Activated T-helper 1 cell treated with anti-CD3 and anti-CD28 coated beads, Interleukin-2, amount 50 U/mL, for 16 hours (primary cell): ENCODE results near the gene ARID5B.

Source experiments
- DNase-seq, 2 donors: peaks; one replicate each; pipeline ENCODE4 v3.0.0-alpha.2; 2020; ENCODE audit warnings: low read depth in 1 of 2, low spot score in 1 of 2

The ARID5B gene

GRCh38 chr10:62008196-62008595 lies 106.7 kb downstream of the ARID5B start:
- DNase-seq: no peak

- DNase-seq: no peak
These were observed 107.4 kb downstream of the ARID5B start for GRCh38 chr10:62008946-62009345.

- no peak for DNase-seq
These were observed 108.9 kb downstream of the ARID5B start for GRCh38 chr10:62010366-62010765.

- no peak for DNase-seq
These were observed 110.1 kb downstream of the ARID5B start for GRCh38 chr10:62011558-62011957.

DNA sequence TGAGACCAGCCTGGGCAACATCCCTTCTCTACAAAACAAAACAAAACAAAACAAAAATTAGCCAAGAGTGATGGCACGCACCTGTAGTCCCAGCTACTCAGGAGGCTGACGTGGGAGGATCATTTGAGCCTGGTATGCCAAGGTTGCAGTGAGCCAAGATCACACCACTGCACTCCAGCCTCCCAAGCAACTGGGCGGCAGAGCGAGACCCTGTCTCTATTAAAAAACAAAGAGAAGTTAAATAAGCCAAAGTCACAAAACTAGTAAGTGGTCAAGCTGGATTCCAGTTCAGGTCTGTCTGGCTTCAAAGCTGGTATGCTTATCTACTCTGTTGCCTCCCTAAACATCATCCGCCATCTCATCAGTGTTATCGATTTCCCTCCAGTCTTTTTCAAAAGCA lies 110.8 kb downstream of the ARID5B start:
- DNase-seq: no peak

DNA sequence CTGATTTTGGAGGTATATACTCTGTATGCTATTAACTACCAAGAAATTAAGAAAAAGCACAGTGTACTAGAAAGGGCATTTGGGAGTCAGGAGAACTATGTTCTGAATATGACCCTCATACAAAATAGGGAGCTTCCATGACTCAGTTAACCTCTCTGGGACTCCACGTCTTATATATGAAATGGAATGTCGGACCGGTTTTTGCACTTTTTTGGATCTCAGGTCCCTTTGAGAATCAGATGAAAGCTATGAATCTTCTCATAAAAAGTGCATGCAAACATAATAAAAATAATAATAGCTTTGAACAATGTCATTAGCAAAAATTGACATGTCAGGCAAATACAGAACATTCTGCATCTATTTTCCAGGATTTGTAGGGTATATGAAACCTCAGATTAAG lies 113.0 kb downstream of the ARID5B start:
- DNase-seq: no peak

DNA sequence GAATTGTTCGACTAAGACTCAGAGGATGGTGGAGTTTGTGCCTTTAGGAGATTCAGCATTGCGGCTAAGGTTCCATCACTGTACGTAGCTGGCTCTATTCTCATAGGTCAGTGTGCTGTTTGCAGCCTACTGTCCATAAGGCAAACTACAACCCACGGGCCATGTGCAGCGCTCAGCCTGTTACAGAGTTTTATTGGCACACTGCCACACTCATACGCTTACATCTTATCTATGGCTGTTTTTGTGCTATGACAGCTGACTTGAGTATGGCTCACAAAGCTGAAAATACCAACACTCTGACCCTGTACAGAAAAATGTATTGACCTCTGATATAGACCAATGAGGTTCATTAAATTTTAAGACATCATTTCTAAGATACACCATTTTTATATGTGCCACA lies 114.5 kb downstream of the ARID5B start:
- DNase-seq: no peak

DNA sequence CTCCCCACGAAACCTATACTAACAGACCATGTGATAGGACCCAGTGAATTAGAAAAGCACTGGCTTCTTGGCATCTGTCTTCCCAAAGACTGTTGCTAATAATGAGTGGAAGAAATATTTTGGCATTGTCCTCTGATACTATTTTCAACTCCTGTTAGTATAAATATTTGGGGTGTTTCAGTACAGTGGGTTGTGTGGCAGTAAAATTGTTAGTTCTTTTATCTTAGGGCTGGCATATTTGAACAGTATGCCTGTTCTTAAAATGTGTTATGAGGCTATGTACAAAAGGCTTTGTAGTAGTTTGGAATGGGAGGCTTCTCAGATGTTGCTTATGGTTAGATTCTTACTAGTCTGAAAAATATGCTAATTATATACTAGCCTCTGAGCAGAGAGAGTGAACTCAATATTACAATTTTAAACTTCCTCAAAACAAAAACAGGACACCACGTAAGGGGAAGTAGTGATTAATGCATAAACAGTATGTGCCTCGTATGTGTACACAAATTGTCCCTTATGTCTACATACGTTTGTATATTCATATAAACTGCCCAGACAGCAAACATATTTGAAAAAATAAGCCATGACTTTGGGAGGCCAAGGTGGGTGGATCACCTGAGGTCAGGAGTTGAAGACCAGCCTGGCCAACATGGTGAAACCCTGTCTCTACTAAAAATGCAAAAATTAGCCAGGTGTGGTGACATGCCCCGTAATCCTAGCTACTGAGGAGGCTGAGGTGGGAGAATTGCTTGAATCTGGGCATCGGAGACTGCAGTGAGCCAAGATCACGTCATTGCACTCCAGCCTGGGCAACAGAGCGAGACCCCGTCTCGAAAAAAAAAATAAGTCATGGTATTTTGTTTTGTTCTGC lies 115.4 kb downstream of the ARID5B start:
- no peak for DNase-seq

DNA sequence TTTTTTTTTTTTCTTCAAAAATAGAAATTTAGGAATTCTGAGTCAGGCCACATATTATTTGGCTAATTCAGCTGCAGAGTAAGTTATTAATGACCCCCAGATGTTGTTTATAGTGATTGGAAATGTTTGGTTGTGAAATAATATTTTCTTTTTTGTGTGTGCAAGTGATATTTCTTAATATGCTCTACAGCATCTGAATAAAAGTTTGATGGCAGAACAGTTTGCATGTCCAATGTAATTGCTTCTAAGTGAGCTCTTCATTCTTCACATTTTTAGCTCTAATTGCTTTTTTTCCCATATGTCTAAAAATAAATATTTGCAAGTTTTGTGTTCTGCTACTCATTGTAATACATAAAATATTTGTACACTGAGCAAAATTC lies 116.0 kb downstream of the ARID5B start:
- no peak for DNase-seq

- no peak for DNase-seq
These were observed 116.8 kb downstream of the ARID5B start for GRCh38 chr10:62018131-62018911.

DNA sequence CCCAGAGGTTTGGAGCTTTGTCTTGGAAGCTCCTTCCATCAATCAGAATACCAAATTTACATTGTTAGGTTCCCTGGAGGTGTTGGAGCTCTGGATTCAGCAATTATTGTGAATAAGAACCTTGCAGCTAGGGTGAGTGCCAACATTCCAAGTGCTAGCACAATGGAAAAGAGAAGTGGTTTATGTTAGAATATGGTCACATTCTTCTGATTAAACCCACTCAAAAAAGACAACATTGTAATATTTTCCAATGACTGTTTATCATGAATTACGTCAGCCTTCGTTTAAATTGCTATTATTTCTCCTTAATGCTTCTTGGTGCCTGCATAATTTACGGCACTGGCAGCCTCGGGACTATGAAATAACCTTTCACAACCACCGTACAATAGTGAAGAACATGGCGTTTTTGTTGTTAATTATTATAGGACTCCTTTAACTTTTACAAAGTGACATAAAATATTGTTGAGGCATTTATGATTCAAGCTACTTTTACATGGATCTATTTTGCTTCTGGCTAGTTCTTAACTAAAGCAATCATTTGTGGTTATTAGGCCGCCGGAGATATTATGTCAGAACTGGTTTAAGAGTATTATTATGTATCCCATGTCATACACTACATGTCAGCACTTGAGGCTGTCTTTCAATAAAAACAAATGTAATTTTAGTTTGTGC lies 117.7 kb downstream of the ARID5B start:
- no peak for DNase-seq

GRCh38 chr10:62019685-62020359 lies 118.3 kb downstream of the ARID5B start:
- no peak for DNase-seq

DNA sequence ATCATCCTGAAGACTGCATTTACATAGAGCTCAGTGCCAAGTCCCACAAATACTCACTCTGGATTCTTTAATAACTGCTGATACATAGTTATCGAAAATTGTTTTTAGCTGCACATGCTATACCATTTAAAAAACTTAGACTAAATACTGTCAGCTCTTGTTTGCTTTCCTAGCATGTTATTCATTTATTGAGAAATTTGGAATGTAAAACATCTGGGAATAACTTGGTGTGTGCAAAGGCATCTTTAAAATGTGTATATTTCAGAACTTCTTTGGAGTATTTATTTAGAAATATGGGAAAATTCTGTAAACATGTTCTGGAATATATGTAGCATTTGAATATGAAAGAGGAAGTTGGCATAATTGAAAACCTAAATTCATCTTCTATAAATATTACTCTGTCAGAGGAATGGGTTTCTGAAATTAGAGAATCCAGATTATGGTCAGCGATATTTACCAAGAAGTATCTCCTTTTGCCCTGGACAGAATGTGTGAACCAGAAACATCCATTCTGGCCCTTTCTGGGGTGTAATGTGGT lies 119.7 kb downstream of the ARID5B start:
- no peak for DNase-seq

- no peak for DNase-seq
These were observed 120.7 kb downstream of the ARID5B start for GRCh38 chr10:62021978-62022802.

DNA sequence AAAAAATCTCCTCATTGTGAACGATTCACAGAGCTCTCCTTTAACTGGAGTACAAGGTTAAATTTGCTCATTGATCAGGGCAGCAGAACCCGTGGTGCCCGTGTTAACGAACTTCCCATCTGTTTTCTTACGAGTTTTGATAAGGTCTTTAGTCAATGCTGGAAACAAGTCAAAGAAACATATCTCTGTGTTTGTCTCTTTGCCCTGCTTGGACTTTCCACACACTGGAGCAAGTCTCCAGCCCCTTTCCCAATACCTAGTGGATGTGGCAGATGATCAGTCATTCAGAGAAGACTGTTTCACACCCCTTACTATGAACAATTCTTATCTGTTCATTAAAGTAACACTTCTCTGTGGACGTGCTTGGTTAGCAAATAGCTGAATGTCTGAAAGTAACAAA lies 121.3 kb downstream of the ARID5B start:
- DNase-seq: no peak

DNA sequence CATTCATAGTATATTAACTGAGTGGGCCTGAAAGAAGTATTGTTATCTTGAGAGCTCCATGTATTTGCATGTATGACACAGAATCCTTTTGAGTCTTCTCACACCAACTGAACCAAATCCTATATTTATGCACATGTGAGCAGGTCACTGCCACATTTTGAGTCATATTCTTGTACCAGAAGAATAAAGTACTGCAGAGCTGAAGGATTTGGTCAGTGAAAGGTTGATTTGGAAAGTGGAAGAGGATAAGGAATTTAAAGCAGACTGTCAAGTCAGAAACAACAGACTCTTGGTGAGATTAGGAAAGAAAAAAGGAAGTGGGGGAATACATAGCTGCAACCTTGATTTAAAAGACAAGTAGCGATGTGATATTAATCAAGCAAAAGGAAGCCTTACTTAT lies 121.8 kb downstream of the ARID5B start:
- no peak for DNase-seq

DNA sequence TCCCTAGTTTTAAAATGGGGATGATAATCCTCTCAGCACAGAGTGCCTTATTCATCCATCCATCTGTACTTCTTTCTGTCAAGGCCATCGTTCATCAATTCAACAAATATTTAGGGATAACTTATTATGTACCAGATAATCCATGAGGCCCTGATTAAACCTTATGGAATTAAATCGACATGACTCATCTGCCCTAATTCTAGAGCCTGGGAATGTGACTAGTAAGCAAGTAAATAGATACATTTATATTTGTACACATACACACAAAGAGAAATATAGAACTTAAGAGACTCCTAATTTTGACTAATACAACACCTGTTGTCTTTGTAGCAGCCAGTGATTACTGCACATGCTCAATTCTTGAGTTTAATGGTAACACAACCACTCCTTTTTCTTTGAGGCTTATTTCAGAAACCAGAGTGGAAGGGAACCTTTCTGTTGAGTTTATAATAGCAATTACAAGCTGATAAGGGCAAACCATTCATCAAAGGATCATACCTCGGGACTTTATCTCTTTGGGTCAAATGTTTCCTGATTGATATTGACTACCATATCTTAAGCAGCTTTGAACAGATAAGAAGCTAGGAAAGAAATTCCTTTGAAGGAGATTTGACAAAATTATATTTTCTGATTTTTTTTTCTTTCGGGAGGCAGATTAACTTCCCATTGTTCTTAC lies 122.7 kb downstream of the ARID5B start:
- DNase-seq: no peak

DNA sequence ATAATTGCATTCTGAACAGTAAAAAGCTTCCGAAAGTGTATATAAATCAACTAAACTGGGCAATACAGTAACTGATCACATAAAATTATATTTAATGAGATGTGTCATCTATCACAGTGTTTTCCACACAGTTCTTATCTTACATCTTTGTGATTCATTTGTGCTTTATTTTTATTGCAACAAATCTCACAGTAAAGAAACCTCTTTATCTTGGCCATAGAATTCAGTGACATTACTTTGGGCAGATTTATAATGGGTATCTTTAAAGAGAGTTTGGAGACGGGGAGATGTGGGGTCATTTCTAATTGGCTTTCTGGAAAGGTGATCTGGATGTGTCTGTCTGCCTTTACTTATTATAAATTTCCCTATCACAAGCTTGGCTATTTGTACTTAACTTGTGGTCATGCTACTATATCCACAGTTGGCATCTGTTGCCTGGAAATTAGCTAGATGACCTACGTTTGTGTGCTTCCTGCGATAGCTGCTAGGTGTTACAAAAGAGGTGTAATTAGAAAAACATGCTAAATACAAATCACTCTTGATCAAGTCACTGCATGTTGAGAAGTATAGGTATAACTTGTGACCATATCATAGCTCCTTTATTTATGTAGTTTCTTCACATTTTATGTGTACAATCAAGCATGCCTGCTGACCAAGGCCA lies 123.8 kb downstream of the ARID5B start:
- DNase-seq: no peak
